B cell (primary cell): ENCODE data around the gene KIF17. TPM values are rescaled to one million over a fixed set of nuclear protein-coding genes. Genes with fewer than 3 reads are reported as not detected.

Experiments used
- ATAC-seq: fragments of 200-7000 bp; cut with Tn5 transposase; one replicate; pipeline ENCODE4 v1.10.0; 2021; ENCODE audit warnings: low read depth, mild to moderate bottlenecking, moderate number of reproducible peaks, moderate library complexity
- CTCF ChIA-PET: fragments of 350-600 bp; sonication (Branson Sonifier 250); formaldehyde crosslinking; loops from one replicate; lab custom pipeline; 2021; ENCODE audit warnings: antibody characterized with exemption, inconsistent platforms; lab: Charles Lee
- POLR2A ChIA-PET: fragments of 350-600 bp; sonication (Branson Sonifier 250); formaldehyde crosslinking; loops from one replicate; lab custom pipeline; 2021; ENCODE audit warnings: antibody characterized with exemption; lab: Charles Lee
- DNase-seq: peaks from one replicate; pipeline ENCODE4 v3.0.0; 2013
- H2AFZ ChIP-seq: 2 replicates; pipeline ENCODE4 v1.6.1; 2012; ENCODE audit warnings: mild to moderate bottlenecking, low read depth, low read length; ENCODE audit not compliant: insufficient read depth, poor library complexity, severe bottlenecking
- H3K27ac ChIP-seq, 2 donors: 1 replicate in 1 of 2; 2 replicates in 1 of 2; pipeline ENCODE4 v1.5.1; 2012 to 2013; ENCODE audit warnings: low read length in 2 of 2, mild to moderate bottlenecking in 2 of 2, moderate library complexity in 1 of 2
- H3K27me3 ChIP-seq, 4 experiments: fragments of 200-600 bp in 1 of 4; sonication (generic) in 1 of 4; replicated peaks in 1 of 4; 1 replicate in 2 of 4; 2 replicates in 2 of 4; pipeline versions ENCODE4 v1.6.1 to v1.7.0; 2013 to 2016; ENCODE audit warnings: low read length in 3 of 4, mild to moderate bottlenecking in 2 of 4, mixed read lengths in 1 of 4, moderate library complexity in 1 of 4; ENCODE audit not compliant: insufficient read depth in 4 of 4, control insufficient read depth in 3 of 4; ENCODE audit errors: control extremely low read depth in 1 of 4
- H3K36me3 ChIP-seq, 2 experiments: replicated peaks in 1 of 2; 1 replicate in 1 of 2; 2 replicates in 1 of 2; pipeline versions ENCODE4 v1.6.1 to v1.7.1; 2013; ENCODE audit warnings: low read length in 1 of 2; ENCODE audit not compliant: insufficient read depth in 2 of 2, control insufficient read depth in 1 of 2; ENCODE audit errors: control extremely low read depth in 1 of 2, extremely low read depth in 1 of 2
- H3K4me1 ChIP-seq, 2 donors: fragments of 200-600 bp in 1 of 2; sonication (generic) in 1 of 2; 1 replicate in 1 of 2; 2 replicates in 1 of 2; pipeline versions ENCODE4 v1.5.1 to v1.6.1; 2013 to 2017; ENCODE audit warnings: low read length in 2 of 2; ENCODE audit not compliant: control insufficient read depth in 2 of 2, insufficient read depth in 2 of 2
- H3K4me2 ChIP-seq: replicated peaks from 2 replicates; pipeline ENCODE3; 2012; ENCODE audit warnings: mild to moderate bottlenecking, low read depth, low read length; ENCODE audit not compliant: poor library complexity, severe bottlenecking
- H3K4me3 ChIP-seq, 5 experiments: fragments of 200-600 bp in 1 of 5; sonication (generic) in 1 of 5; 1 replicate in 3 of 5; 2 replicates in 2 of 5; pipeline versions ENCODE4 v1.5.1 to v1.7.0; 2011 to 2016; ENCODE audit warnings: low read length in 4 of 5, mild to moderate bottlenecking in 4 of 5, low read depth in 2 of 5, control low read depth in 1 of 5, moderate library complexity in 1 of 5; ENCODE audit not compliant: insufficient read depth in 1 of 5; ENCODE audit errors: control extremely low read depth in 1 of 5, extremely low read depth in 1 of 5
- H3K79me2 ChIP-seq: fragments of 200-600 bp; sonication (generic); one replicate; pipeline ENCODE4 v1.6.0; 2016; ENCODE audit warnings: low read length; ENCODE audit not compliant: control insufficient read depth, insufficient read depth
- H3K9ac ChIP-seq: fragments of 200-600 bp; sonication (generic); 2 replicates; pipeline ENCODE4 v1.6.1; 2017; ENCODE audit warnings: mild to moderate bottlenecking, low read length, moderate library complexity
- H3K9me3 ChIP-seq, 3 donors: one replicate each; pipeline versions ENCODE4 v1.6.1 to v1.7.1; 2013; ENCODE audit warnings: low read length in 2 of 3; ENCODE audit not compliant: control insufficient read depth in 2 of 3, insufficient read depth in 1 of 3; ENCODE audit errors: control extremely low read depth in 1 of 3
- H4K20me1 ChIP-seq: 2 replicates; pipeline ENCODE4 v1.6.0; 2012; ENCODE audit warnings: mild to moderate bottlenecking, low read length; ENCODE audit not compliant: insufficient read depth, control insufficient read depth, poor library complexity, severe bottlenecking
- H3K27ac Mint-ChIP-seq: one replicate; pipeline ENCODE4 v1.8.0; 2021; ENCODE audit warnings: mixed read lengths
- H3K27me3 Mint-ChIP-seq: one replicate; pipeline ENCODE4 v1.8.0; 2021; ENCODE audit warnings: mixed read lengths
- H3K4me1 Mint-ChIP-seq: one replicate; pipeline ENCODE4 v1.8.0; 2021; ENCODE audit warnings: mixed read lengths
- H3K4me3 Mint-ChIP-seq: one replicate; pipeline ENCODE4 v1.8.0; 2021; ENCODE audit warnings: mixed read lengths
- H3K9me3 Mint-ChIP-seq: one replicate; pipeline ENCODE4 v1.8.0; 2022; ENCODE audit warnings: mixed read lengths; ENCODE audit not compliant: insufficient read depth
- CTCF ChIP-seq: fragments of 200-600 bp; IDR thresholded peaks from one replicate; pipeline ENCODE4 v1.8.0; 2022; ENCODE audit warnings: antibody characterized with exemption, mild to moderate bottlenecking
- EZH2 ChIP-seq: IDR thresholded peaks from 2 replicates; pipeline ENCODE4 v1.6.1; 2012; ENCODE audit warnings: borderline replicate concordance, low read depth, mild to moderate bottlenecking, moderate library complexity, low read length; ENCODE audit not compliant: insufficient read depth, poor library complexity, severe bottlenecking
- WGBS: methylation state at CpG from one replicate; pipeline ENCODE4 v1.1.5; 2013; ENCODE audit warnings: missing lambda C conversion rate; ENCODE audit not compliant: insufficient coverage; 5-methylcytosine and 5-hydroxymethylcytosine counted together
- intact Hi-C: fragments of 100-400 bp; cut with micrococcal nuclease; formaldehyde crosslinking; loops from one replicate; pipeline ENCODE4 v1.10.0; 2022
- polyA plus RNA-seq: library from polyadenylated mRNA; depleted of rRNA; stranded (reverse); fragments of >200 nt; gene quantifications from 2 replicates; pipeline ENCODE4 v1.2.3, GENCODE V29; 2012
- total RNA-seq, 2 donors: library from RNA; stranded (reverse); fragments of 120-200 nt in 1 of 2; gene quantifications; 1 replicate in 1 of 2; 2 replicates in 1 of 2; pipeline versions ENCODE4 v1.2.3 to v1.2.4, GENCODE V29; 2013 to 2022

KIF17 gene
- total and polyA plus RNA-seq, 2 donors (not counting 1 experiment from before 2014, with no cell fraction given) = not detected

GRCh38 chr1:20666146-20666545 is 51.7 kb downstream of the KIF17 start:
- no peak overlapping the region for H3K4me3 ChIP-seq
- TF ChIP-seq EZH2 = no peak
- no peak for TF ChIP-seq CTCF
- H3K4me2 ChIP-seq = no peak overlapping the region
- no peak overlapping the region for H3K27ac ChIP-seq
- H3K27me3 ChIP-seq = peaks cover 0 to 2% (median 0%) of the 10 kb centered on the region in 4 experiments
- H3K9ac ChIP-seq = no peak overlapping the region
- no peak for DNase-seq
- intact Hi-C loops = no loop called here
- no peak for ATAC-seq
- 88% methylated on average over 14 of the region's 16 CpGs for whole genome bisulfite sequencing
- no peak overlapping the region for H2AFZ ChIP-seq
- H3K9me3 Mint-ChIP-seq = peaks cover 3% of the 10 kb centered on the region
- peaks cover 26% of the 10 kb centered on the region for H3K79me2 ChIP-seq
- H4K20me1 ChIP-seq = no peaks in the 10 kb centered on the region
- peaks cover 5 to 11% of the 10 kb centered on the region in 2 donors for H3K4me1 ChIP-seq
- POLR2A ChIA-PET = no interaction called here
- no peaks in the 10 kb centered on the region for H3K27me3 Mint-ChIP-seq
- H3K4me1 Mint-ChIP-seq = peaks cover 16% of the 10 kb centered on the region
- H3K36me3 ChIP-seq = no peaks in the 10 kb centered on the region
- H3K9me3 ChIP-seq = no peaks in the 10 kb centered on the region
- CTCF ChIA-PET = interaction anchor here (0.9 kb wide), 1 partner anchor 27 kb away, joined by 3 read pairs; no protein-coding TSS in a partner anchor
- no peak overlapping the region for H3K4me3 Mint-ChIP-seq
- H3K27ac Mint-ChIP-seq = no peak overlapping the region

- Histone ChIP-seq H2AFZ (no peak overlapping the region), H3K9me3 (no peaks in the 10 kb centered on the region), H3K36me3 (no peaks in the 10 kb centered on the region), H3K4me1 (peaks cover 5 to 13% of the 10 kb centered on the region in 2 donors), H3K27ac (no peak overlapping the region), H3K79me2 (peaks cover 30% of the 10 kb centered on the region), H4K20me1 (no peaks in the 10 kb centered on the region), H3K27me3 (peaks cover 0 to 2% (median 0%) of the 10 kb centered on the region in 4 experiments), H3K9ac (no peak overlapping the region), H3K4me3 (no peak overlapping the region), H3K4me2 (no peak overlapping the region)
- H3K27me3 Mint-ChIP-seq = no peaks in the 10 kb centered on the region
- H3K4me3 Mint-ChIP-seq = no peak overlapping the region
- ChIA-PET POLR2A (no interaction called here), CTCF (no interaction called here)
- TF ChIP-seq EZH2 (no peak), CTCF (no peak)
- H3K4me1 Mint-ChIP-seq = peaks cover 17% of the 10 kb centered on the region
- 76% methylated on average over 8 of the region's 12 CpGs for WGBS
- no peak for ATAC-seq
- H3K9me3 Mint-ChIP-seq = peaks cover 3% of the 10 kb centered on the region
- intact Hi-C loops = no loop called here
- H3K27ac Mint-ChIP-seq = no peak overlapping the region
- DNase-seq = no peak
Observed at GRCh38 chr1:20665726-20666125, 52.1 kb downstream of the KIF17 start.
